Heart right ventricle (tissue), 16 donors: ENCODE measurements around the gene CCDC137. TPM values are rescaled to one million over a fixed set of nuclear protein-coding genes. Genes with fewer than 3 reads are reported as not detected.
A peak's percentile ranks its signal among the peaks of the same experiment; 100 is the strongest.

Experiments
- ATAC-seq, 8 donors: fragments of 200-7000 bp; cut with Tn5 transposase; one replicate each; pipeline ENCODE4 v1.9.1; 2020; ENCODE audit warnings: mild to moderate bottlenecking in 8 of 8, moderate library complexity in 8 of 8, moderate number of reproducible peaks in 1 of 8
- DNase-seq, 2 donors: peaks; one replicate each; pipeline ENCODE4 v3.0.0-alpha.2; 2020
- H3K27ac ChIP-seq, 10 donors: fragments of 200-600 bp; sonication (generic) in 2 of 10; one replicate each; pipeline versions ENCODE4 v1.5.0 to v1.8.0; 2020 to 2022; ENCODE audit warnings: mild to moderate bottlenecking in 3 of 10
- H3K27me3 ChIP-seq, 7 donors: fragments of 200-600 bp; one replicate each; pipeline ENCODE4 v1.8.0; 2021 to 2022; ENCODE audit warnings: mild to moderate bottlenecking in 2 of 7
- H3K36me3 ChIP-seq, 9 donors: fragments of 200-600 bp; sonication (generic) in 1 of 9; one replicate each; pipeline versions ENCODE4 v1.5.0 to v1.8.0; 2020 to 2022; ENCODE audit warnings: mild to moderate bottlenecking in 2 of 9
- H3K4me1 ChIP-seq, 9 donors: fragments of 200-600 bp; sonication (generic) in 1 of 9; one replicate each; pipeline versions ENCODE4 v1.5.0 to v1.8.0; 2020 to 2022; ENCODE audit warnings: mild to moderate bottlenecking in 4 of 9
- H3K4me3 ChIP-seq, 10 donors: fragments of 200-600 bp; sonication (generic) in 2 of 10; one replicate each; pipeline versions ENCODE4 v1.5.0 to v1.8.0; 2020 to 2022; ENCODE audit warnings: mild to moderate bottlenecking in 7 of 10, moderate library complexity in 2 of 10
- H3K9me3 ChIP-seq, 11 donors: fragments of 200-600 bp in 10 of 11; sonication (generic) in 2 of 11; one replicate each; pipeline versions ENCODE4 v1.5.0 to v1.8.0; 2013 to 2022; ENCODE audit warnings: mild to moderate bottlenecking in 2 of 11, control low read depth in 1 of 11, moderate library complexity in 1 of 11
- CTCF ChIP-seq, 9 donors: fragments of 200-600 bp; sonication (generic) in 2 of 9; IDR thresholded peaks; one replicate each; pipeline versions ENCODE4 v1.5.0 to v1.8.0; 2021 to 2022; ENCODE audit warnings: antibody characterized with exemption in 9 of 9, mild to moderate bottlenecking in 5 of 9, moderate library complexity in 1 of 9
- WGBS, 2 donors: extraction: QIAGEN DNeasy Blood & Tissue Kit; methylation state at CpG; one replicate each; pipeline ENCODE4 v1.1.7; 2013; ENCODE audit warnings: inconsistent platforms in 1 of 2; 5-methylcytosine and 5-hydroxymethylcytosine counted together
- intact Hi-C, 10 donors: fragments of 100-400 bp; cut with DNase I; formaldehyde crosslinking; loops; one replicate each; pipeline versions ENCODE4 v1.11.1 to v1.14.2; 2022
- polyA plus RNA-seq, 2 donors: library from polyadenylated mRNA; stranded (reverse); fragments of 200-250 nt; gene quantifications; one replicate each; pipeline ENCODE4 v1.2.3, GENCODE V29; 2013
- total RNA-seq, 10 donors: library from RNA; stranded (reverse); fragmentation: NEBNext Ultra II Directional in 3 of 10; extraction: Animal tissue kit (Norgen Biotek cat#: 25700) in 3 of 10; gene quantifications; one replicate each; pipeline versions ENCODE4 v1.2.1 to v1.2.4, GENCODE V29; 2021 to 2023
- donor health status: Arrhythmogenic right ventricular cardiomyopathy.
- donor health status: ischemic (EF 13 %, LVEDD 7.1; RV severe dilation, severe dysfunction).
- donor health status: healthy with polysubstance abuse.
- donor health status: DM: no; HTN: yes; CAD: no.
- donor health status: DM: no; HTN: no; CAD: no.
- donor health status: ischemic (EF 25% LVEDD 6.9; RV normal size, moderate dysfunction).
- donor health status: ischemic (EF 25% LVEDD 5.7; RV mildly dilated, moderate dysfunction).
- donor health status: healthy.
- donor health status: DM: yes; HTN: yes; CAD: no.
- donor health status: Ischemic cardiomyopathy.
- donor health status: ischemic (EF 35%, LVEDD 5.7; RV mildly dilated, moderate dysfunction).
- donor health status: nonischemic (EF 11% LVEDD 7.7; RV severe dilation, severe dysfunction).
- donor health status: DM: yes; HTN: yes; CAD: no.
- donor health status: PGD.
- donor health status: ischemic (EF 29% LVEDD 5.4; RV normal size, mild dysfunction).
- donor health status: nonischemic (EF 23%, LVEDD 6.1; RV moderate dilation, normal function).

Gene CCDC137
- total and polyA plus RNA-seq, 12 donors, result 3.4 to 14.4 (median 5.5) TPM

- H3K4me1 ChIP-seq, result peaks cover 0 to 20% (median 7%) of the 10 kb centered on the region in 9 donors
- no peak overlapping the region for H3K27ac ChIP-seq
- H3K4me3 ChIP-seq, result no peak overlapping the region
- H3K36me3 ChIP-seq, result peaks cover 5 to 100% (median 73%) of the 10 kb centered on the region in 9 donors
- ATAC-seq, result no peak
- WGBS, 2 donors, result 95 to 96% methylated on average over 19 of the region's 19 CpGs
- H3K9me3 ChIP-seq, result no peaks in the 10 kb centered on the region
- TF ChIP-seq CTCF (IDR thresholded peaks at IDR 0.05), result no peak
- DNase-seq, result no peak
- H3K27me3 ChIP-seq, result no peaks in the 10 kb centered on the region
- intact Hi-C loops, result no loop called here
Observed at GRCh38 chr17:81694810-81695209, 28.3 kb downstream of the CCDC137 start.

- no peak overlapping the region for H3K27ac ChIP-seq
- intact Hi-C loops, result no loop called here
- peaks cover 5 to 100% (median 69%) of the 10 kb centered on the region in 9 donors for H3K36me3 ChIP-seq
- no peak overlapping the region for H3K4me3 ChIP-seq
- no peaks in the 10 kb centered on the region for H3K27me3 ChIP-seq
- peaks cover 0 to 20% (median 7%) of the 10 kb centered on the region in 9 donors for H3K4me1 ChIP-seq
- no peaks in the 10 kb centered on the region for H3K9me3 ChIP-seq
- no peak for TF ChIP-seq CTCF (IDR thresholded peaks at IDR 0.05)
- DNase-seq, result no peak
- no peak for ATAC-seq
- 82 to 85% methylated on average over 6 of the region's 6 CpGs for WGBS, 2 donors
Observed at GRCh38 chr17:81695211-81695610, 28.7 kb downstream of the CCDC137 start.

- Histone ChIP-seq H3K36me3 (peaks cover 5 to 100% (median 66%) of the 10 kb centered on the region in 9 donors), H3K27ac (no peak overlapping the region), H3K4me3 (no peak overlapping the region), H3K4me1 (peaks cover 0 to 25% (median 7%) of the 10 kb centered on the region in 9 donors), H3K9me3 (no peaks in the 10 kb centered on the region), H3K27me3 (no peaks in the 10 kb centered on the region)
- WGBS, 2 donors, result 95 to 96% methylated on average over 22 of the region's 22 CpGs
- ATAC-seq, result peak in 1 of 8 donors; percentile 6
- DNase-seq, result no peak
- no peak for TF ChIP-seq CTCF (IDR thresholded peaks at IDR 0.05)
- intact Hi-C loops, result no loop called here
Observed at GRCh38 chr17:81695801-81696200, 29.3 kb downstream of the CCDC137 start.

- Histone ChIP-seq H3K4me1 (peaks cover 2 to 31% (median 11%) of the 10 kb centered on the region in 9 donors), H3K36me3 (peaks cover 5 to 100% (median 62%) of the 10 kb centered on the region in 9 donors), H3K27ac (peak overlapping the region in 9 of 10 donors; percentile 25 to 81 (median 60)), H3K4me3 (no peak overlapping the region), H3K27me3 (no peaks in the 10 kb centered on the region), H3K9me3 (no peaks in the 10 kb centered on the region)
- DNase-seq (no peak), ATAC-seq (peak in 3 of 8 donors; percentile 3 to 24 (median 21))
- no peak for TF ChIP-seq CTCF (IDR thresholded peaks at IDR 0.05)
- intact Hi-C loops, result no loop called here
- WGBS, 2 donors, result 91 to 93% methylated on average over 40 of the region's 40 CpGs
Observed at GRCh38 chr17:81696218-81696941, 29.8 kb downstream of the CCDC137 start.
